GM19468 (cell line): ENCODE data around the gene KRT6B.
"Not testable (repeated sequence)": the region's sequence is repeated elsewhere in the genome, so short reads cannot be mapped to it uniquely, and the experiment has no call there.

Experiments used
- ATAC-seq: cut with Tn5 transposase; IDR thresholded peaks from one replicate; pipeline ENCODE4 v1.9.1; 2021; ENCODE audit warnings: mild to moderate bottlenecking, moderate library complexity, moderate number of reproducible peaks; ENCODE audit not compliant: unreplicated experiment; ENCODE audit errors: extremely low read depth

Gene KRT6B

DNA sequence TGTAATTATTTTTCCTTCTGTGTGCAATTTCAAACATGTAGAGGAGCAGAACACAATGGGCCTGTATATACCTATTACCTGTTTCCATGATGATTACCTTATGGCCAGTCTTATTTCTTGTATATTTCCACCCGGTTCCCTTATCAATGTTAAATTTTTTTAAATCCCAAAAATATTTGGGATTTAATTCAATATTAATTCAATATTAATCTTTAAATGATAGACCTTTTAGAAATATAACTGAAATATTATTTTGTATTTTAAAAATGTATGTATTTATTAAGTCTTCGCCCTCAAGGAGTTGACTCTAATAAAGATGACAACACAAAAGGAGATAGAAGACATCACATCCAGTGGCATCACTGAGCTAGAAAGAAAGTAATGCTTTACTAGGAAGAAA is 22.3 kb upstream of the KRT6B start:
- ATAC-seq: no peak

- no peak for ATAC-seq
These were observed 21.8 kb upstream of the KRT6B start, which contains the start of gene KRT6C for GRCh38 chr12:52473768-52474167. TSS of gene KRT6C (minus strand) at chr12:52473805. CDS start at chr12:52473737, 68 bp downstream.

DNA sequence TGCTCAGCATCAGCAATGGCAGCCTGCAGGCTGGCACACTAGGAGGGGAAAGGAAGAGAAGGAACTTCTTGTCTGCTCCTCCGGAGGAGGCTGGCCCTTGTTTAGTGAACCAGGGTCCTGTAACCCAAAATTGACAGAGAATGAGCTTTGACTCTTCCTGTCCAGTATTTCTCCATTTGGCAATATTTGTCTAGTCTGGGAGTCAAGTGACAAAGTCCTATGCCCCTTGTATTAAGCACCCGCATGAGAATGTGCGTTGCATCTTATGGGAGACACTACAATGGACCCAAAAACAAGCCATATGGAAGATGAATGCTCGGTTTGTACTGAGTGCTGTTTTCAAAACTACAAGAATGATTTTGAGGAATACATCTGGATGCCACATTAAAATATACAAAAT is 17.9 kb upstream of the KRT6B start:
- ATAC-seq: no peak

DNA sequence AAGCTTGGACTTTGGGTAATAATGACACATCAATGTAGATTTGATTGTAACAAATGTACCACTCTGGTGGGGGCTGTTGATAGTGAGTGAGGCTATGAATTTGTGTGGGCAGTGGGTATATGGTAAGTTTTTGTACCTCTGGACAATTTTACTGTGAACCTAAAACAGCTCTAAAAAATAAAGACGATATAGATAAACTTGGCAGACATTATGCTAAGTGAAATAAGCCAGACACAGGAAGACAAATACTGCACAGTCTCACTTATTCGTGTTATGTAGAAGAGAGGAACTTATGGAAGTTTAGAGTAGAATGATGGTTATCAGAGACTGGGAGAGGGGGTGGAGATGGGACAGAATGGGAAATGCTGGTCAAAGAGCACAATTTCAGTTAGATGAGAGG is 13.0 kb upstream of the KRT6B start:
- ATAC-seq: no peak

DNA sequence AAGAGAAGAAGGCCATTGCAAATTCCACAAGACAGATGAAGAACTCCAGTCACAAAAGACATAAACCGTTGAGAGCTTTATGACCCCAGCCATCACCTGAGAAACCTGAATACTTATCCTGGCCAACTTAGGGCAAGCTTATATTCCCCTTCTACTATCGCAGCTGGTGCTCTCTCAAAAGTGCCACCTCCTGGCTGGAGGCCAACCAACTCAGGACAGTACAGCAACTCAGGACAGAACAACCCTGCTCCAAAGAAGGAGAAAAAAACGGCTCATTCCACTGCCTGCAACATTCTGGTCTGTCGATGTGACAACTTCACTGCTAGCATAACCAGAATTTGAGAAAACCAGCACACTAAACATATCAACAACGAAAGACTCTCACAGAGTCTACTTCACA is 9.7 kb upstream of the KRT6B start:
- no peak for ATAC-seq

DNA sequence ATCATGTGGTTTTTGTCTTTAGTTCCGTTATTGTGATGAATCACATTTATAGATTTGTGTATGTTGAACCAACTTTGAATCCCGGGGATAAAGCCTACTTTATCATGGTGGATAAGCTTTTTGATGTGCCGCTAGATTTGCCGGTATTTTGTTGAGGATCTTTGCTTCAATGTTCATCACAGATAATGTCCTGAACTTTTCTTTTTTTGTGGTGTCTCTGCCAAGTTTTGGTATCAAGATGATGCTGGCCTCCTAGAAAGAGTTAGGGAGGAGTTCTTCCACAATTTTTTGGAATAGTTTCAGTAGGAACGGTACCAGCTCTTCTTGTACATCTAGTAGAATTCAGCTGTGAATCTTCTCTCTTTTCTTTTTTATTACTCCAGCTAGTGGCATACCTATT is 6.9 kb upstream of the KRT6B start:
- no peak for ATAC-seq

GRCh38 chr12:52455821-52456220 is 3.9 kb upstream of the KRT6B start:
- no peak for ATAC-seq

DNA sequence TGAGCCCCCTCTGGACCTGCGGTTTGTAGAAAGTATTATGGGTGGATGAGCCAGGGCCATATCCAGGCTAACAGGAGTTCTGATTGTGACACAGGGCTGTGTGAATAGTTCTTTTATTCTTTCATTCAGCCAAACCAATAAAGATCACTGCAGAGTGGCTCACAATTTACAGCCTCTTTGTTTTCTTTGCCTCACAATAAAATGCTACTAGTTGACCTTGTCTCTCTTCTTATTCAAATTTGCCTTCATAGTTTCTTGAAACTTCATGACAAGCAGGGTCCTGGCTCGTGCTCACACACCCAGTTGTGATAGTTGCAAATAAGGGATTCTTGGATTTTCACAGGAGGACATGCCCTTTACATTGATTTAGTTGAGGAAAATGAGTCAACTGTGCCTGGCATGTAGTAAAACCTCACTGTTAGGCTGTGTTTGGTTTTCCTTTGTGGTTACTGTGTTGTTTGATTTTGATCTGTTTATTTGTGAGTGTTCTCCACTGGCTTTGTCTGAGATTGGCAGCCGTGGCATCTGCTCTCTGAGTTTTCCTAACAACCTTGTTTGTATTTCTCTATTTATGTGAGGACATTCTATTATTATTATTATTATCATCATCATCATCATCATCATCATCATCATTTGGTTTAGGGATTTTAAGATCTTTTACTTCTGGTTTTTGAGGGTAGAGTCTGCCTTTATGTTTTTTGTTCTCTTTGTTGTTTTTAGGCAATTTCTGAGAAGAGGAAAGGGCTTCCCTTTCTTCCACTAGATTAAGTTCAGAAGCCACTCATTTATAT is 2.7 kb upstream of the KRT6B start:
- no peak for ATAC-seq

DNA sequence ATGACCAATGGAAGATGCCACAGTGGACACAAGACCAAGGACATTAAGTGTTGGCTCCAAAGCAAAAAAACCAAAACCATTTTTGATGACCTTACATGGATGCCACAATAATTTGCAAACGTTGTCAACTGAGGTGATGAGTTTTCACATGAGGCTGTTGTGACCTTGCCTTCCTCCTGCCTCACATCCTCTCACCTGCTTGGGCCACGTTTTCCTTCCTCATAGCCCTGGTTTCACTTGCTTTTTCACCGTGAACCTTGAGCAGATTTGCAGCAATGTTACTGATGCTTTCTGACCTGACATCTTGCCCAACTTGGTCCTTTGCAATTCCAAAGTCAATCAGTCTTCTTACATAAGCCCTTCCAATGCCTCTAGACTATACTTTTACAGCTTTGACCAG is 3.7 kb downstream of the KRT6B start:
- ATAC-seq: no peak

GRCh38 chr12:52447196-52447595 is 4.8 kb downstream of the KRT6B start:
- not testable (repeated sequence) for ATAC-seq

- no peak for ATAC-seq
These were observed 5.4 kb downstream of the KRT6B start for GRCh38 chr12:52446367-52447045.

DNA sequence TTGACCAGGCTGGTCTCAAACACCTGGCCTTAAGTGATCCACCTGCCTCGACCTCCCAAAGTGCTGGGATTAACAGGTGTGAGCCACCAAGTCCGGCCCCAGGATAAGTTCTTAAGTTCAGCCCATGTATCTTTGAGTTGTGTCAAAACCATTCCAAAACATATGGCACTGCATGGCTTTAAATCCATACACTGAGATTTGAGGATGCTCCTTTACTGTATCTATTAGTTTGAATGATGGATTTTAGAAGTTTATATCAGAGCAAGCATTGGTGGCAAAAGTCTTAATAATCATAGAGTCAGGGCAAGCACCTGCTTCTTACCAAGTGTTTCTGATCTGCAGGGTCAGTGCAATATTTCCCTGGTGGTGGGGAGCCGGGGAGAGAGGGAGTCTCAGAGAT is 6.1 kb downstream of the KRT6B start:
- no peak for ATAC-seq

DNA sequence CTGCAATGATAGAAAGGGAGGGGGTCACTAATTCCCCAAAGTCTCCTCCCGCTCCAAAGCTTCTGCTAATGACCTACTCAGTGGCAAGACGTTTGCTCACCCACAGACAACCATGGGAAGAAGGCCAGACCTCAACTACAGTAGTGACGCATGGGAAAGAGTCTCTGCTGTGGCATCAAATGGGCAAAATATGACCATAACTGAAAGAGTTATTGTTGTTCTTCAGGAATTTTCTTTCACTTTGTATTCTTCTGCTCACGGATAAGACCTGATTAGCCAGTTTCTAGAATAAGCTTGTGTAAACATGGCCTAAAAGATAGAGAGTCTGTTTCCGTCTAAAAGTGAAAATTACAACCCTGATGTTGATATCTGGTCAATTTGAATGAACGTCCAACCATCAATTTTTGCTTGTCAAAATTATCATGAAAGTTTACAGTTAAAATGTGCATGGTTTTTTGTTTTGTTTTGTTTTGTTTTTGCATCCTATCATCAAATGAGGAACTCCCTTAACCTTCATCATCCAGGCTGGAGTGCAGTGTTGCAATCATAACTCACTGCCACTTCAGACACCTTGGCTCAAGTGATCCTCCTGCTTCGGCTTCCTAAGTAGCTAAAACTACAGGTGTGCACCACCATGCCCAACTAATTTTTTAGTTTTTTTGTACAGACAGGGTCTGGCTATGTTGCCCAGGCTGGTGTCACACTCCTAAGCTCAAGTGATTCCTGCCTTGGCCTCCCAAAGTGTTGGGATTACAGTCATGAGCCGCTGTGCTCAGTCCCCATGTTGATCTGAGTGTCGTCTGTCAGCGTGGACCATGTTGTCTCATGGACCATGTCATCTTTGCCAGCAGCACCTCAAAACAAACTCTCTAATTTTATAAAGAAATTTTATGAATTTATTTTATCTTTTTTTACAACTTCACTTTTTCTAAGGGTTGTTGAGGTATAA is 7.0 kb downstream of the KRT6B start:
- ATAC-seq: no peak

GRCh38 chr12:52443966-52444365 is 8.0 kb downstream of the KRT6B start:
- no peak for ATAC-seq

GRCh38 chr12:52442600-52443061 is 9.3 kb downstream of the KRT6B start:
- no peak for ATAC-seq

- no peak for ATAC-seq
These were observed 10.5 kb downstream of the KRT6B start for GRCh38 chr12:52441320-52441911.

- ATAC-seq: no peak
These were observed 11.1 kb downstream of the KRT6B start for GRCh38 chr12:52440821-52441319.

DNA sequence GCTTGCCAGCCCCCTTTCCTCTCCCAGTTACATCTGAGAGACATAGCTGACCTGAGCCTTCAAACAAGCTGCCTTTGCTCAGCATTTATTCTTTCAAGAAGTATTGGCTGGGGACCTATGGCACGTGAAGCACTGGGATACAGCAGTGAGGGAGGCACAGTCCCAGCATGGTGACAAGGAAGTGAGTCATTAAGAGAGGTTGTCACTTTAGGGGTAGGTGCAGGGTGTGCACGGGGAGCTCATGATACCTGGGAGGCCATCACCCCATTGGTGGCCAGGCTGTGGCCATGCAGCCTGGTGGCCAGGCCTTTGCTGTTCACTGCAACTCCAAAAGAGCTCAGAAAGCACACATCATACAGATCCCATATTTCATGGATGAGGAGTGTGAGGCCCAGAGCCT is 12.1 kb downstream of the KRT6B start:
- no peak for ATAC-seq

DNA sequence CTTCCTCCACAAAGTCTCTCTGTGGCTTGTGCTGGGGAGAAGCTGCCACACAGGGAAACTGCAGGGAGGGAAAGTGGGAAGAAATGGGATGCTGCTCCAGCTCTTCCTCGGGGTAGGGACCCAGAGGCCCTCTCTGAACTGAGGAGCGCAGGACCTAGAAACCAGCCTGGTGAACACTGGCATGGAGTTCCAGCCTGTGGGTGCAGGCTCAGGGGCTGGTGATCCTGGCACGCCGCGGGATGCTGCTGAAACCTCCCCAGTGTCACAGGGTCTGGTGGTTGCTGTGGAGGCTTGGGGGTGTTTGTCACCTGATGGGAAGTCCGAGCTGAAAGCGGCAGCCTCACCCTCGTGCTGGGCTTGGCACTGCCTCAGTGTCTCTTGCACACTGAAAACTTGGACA is 12.5 kb downstream of the KRT6B start:
- no peak for ATAC-seq
